Inflammatory macrophage (primary cell): ENCODE measurements around the gene MCM6.

Experiments
- DNase-seq, 2 donors: peaks; one replicate each; pipeline ENCODE4 v3.0.0-alpha.2; 2020 to 2022

Gene MCM6

DNA sequence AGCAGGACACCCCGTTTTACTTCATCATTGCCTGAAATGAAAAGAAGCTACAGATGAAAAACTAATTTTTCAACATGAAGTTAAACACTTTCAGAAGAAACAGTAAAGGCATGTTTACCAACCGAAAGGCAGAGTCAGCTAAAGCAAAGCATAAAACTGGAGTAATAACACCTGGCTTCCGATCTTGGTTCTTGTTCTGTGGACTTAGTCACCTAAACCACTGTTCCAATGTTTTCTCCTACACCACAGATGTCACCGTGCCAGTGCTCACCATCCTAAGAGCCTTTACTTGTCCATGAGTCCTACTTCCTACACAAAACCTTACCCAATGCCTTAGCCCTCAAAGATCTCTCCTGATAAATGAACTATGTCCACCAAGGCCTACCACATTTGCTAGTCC lies 13.5 kb downstream of the MCM6 start:
- no peak for DNase-seq

- DNase-seq, result no peak
Observed at GRCh38 chr2:135853401-135853800, 22.8 kb downstream of the MCM6 start.

- no peak for DNase-seq
Observed at GRCh38 chr2:135851858-135852257, 24.4 kb downstream of the MCM6 start.

DNA sequence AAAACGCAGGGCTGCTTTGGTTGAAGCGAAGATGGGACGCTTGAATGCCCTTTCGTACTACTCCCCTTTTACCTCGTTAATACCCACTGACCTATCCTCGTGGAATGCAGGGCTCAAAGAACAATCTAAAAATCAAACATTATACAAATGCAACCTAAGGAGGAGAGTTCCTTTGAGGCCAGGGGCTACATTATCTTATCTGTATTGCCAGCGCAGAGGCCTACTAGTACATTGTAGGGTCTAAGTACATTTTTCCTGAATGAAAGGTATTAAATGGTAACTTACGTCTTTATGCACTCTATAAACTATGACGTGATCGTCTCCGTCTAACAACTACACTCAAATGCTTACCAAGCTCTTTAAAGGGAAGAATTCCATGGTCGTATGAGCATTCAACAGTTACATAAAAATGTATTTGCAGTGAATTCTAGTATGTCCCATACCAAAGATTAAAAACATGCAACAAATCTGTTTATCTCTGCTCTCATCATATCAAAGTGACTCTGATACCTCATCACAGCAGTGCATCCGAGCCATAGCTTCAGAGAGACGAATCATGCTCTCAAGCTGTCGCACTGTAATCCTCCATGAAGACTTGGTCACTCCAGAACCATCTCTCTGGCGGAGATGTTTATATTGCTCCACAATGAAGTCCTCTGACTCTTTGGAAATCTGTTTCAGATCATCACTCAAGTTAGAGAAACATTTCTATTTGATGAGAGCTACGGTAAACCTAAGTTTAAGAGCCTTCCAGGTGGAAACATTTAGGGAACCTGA lies 25.2 kb downstream of the MCM6 start:
- DNase-seq, result no peak

DNA sequence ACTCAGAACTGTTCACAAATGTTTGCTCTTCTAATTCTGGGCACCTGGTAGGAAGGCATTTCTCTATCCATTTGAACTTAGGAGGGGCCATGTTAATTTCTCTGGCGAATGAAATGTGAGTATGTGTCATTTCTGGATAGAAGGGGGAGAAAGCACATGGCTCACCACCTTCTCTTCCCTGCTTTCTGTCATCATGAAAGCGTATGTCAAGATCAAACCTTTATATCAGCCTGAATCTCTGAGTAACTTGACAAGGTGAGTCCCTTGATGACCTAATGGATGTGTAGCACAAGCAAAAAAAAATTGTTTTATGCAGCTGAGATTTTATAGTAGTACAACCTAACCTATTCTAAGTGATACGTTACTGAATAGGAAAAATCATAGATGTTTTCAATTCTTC lies 27.2 kb downstream of the MCM6 start:
- no peak for DNase-seq

DNA sequence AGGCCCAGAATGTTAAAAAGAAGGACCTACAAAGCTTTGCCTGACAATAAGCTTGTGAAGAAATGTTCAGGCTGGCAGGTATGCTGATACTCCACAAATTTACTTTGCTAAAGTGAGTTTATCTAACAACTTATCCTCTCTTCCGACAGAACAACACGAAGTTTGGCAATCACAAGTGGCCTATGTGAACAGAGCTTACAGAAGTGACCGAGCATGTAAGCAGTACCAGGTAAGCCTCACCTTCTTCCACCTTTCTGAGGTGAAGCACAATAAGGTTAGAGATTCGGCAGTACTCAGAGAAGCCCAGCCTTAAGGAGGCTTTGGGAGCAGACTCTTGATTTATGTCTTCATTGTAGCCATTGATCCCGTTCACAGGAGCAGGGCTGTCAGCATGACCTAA lies 30.2 kb downstream of the MCM6 start:
- no peak for DNase-seq

GRCh38 chr2:135845257-135845656 lies 31.0 kb downstream of the MCM6 start:
- no peak for DNase-seq

DNA sequence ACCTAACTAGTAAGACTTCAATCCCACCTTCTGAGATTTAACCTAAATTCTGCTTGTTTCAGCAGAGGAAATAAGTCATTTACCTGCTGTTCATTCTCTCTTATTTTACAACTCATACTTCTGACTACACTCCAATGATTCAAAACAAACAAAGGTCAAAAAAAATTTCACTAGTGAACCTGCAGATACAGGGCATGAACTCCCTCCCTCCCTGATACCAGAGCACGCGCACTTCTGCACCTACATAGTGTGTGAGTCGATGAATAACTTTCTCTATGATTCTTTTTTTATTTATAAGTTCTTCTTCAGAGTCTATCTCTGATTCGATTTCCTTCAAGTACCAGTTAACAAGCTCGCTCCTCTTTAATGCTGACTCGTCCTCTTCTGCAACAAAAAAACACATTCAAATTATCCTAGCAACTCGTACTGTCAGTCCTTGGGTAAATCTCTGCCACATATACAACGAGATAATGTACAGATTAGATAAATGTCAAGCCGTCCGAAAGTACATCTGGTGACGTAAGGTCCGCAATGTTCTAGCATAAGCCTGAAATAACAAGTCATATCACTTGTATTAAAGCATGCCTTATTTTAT lies 31.8 kb downstream of the MCM6 start:
- DNase-seq, result no peak

DNA sequence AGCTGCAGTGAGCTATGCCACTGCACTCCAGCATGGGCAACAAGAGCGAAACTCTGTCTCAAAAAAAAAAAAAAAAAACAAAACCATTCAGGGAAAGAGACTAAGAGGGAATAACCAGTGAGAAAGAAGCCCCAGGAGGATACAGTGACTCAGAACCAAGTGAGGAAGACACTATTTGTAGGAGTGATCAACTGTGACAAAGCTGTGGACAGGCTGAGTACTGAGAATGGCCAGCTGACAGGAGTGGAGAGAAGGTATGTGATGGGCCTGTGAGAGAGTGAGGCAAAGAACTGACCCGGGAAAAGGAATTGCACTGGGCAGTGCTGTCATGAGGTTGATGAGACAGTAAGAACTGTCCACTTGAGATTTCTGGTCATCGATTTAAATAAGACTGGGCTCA lies 32.6 kb downstream of the MCM6 start:
- no peak for DNase-seq

GRCh38 chr2:135840601-135841000 lies 35.6 kb downstream of the MCM6 start:
- peak; percentile 15 to 47 for DNase-seq

- no peak for DNase-seq
Observed at GRCh38 chr2:135839713-135840112, 36.5 kb downstream of the MCM6 start.

DNA sequence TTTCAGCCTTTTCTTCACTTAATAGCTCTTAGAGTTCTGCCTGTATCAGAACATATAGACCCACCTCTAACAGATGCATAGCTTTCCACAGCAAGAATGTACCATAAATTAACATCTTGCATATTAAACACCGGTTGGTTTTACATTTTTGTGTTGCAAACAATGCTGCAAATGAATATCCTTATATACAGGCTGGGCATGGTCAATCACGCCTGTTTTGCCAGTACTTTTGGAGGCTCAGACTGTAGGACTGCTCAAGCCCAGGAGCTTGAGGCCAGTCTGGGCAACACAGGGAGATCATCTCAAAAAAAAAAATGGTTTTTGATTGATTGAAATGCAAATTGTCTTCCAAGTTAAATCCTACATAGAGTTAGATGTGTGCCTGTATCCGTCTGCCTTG lies 37.7 kb downstream of the MCM6 start:
- DNase-seq, result no peak

GRCh38 chr2:135836596-135837270 lies 39.5 kb downstream of the MCM6 start, which contains the start of gene LCT:
TSS of gene LCT (minus strand) at chr2:135837184. CDS start at chr2:135837169, 15 bp downstream.
- DNase-seq, result no peak

- no peak for DNase-seq
Observed at GRCh38 chr2:135832891-135833290, 43.4 kb downstream of the MCM6 start.

GRCh38 chr2:135831180-135831812 lies 44.9 kb downstream of the MCM6 start:
- no peak for DNase-seq

DNA sequence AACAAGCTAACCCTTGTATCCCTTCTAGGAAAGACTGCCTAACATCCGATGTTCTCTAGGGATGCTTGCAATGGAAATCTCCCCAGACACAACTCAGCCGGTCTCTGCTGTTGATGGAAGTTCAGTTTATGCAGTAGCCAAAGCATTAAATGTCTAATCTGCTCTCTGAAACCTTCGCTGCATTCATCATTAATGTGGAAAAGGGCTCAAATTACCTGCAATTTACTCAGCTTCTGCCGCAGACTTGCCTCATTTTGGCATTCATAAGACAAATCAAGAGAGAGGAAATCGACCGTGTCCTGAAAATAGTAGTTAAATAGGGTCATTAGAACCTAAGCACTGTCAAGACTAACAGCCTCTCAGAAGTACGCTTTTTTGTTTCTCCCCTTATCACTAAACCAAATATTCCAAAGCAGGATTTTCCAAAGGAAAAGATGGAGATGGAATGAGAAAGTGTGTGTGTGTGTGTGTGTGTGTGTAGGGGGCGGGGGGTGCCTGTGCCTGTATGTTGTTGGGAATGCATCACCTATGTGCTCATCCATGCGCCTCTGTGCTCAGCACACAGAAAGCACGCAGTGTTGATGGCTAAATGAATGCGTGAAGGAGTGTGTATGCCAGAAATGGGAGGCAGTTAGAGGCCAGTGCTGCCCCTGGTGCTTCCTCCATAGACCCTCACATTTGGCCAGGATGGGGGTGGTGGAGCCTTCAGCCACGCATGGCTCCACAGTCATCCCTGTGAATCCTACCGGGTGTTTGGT lies 46.7 kb downstream of the MCM6 start:
- no peak for DNase-seq

GRCh38 chr2:135826544-135826943 lies 49.7 kb downstream of the MCM6 start:
- DNase-seq, result no peak

DNA sequence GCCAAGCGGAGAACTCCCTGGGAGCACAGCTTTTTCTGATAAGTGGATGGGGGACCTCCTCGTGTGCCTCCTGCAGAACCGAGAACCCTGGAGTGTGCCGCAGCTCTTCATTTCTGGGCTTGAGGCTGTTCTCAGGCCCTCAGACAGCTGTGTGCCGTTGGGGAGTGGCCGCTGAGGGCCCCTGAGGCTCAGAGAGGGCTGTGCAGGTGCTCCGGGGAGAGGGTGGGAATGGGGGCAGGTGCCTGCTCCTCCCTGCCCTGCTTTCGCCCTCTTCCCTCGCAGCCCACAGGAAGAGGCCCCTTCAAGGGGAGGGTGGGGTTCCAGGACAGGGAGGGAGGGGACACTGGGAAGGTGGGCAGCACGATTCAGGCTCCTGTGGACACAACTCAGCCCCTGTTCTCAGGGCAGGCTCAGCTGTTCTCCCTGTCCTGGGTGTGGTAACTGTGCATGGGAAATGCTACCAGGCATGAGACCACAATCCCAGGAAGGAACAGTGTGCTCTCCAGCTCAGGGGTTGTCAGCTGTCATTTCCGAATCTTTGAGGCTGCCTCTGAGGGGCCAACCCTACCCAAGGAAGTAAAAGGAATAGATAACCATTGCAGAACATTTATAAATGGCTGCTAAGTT lies 50.6 kb downstream of the MCM6 start:
- no peak for DNase-seq

DNA sequence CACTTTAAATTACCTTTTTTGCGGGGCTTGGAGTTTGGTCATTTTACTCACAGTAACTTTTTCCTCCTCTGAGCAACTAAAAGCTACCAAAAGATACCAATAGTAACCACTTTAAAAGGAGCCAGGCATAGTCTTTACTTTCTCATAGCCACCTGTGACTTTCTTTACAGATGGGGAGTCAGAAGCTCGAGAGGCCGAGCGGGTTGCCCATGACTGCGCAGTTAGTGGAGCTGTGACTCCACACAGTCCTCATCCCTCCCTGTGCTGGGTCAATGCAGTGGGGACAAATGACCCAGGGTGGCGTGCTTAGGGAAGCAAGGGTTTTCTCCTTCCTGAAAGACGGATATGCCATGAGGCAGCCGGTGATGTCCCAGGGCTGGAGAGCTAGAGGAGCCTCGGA lies 51.1 kb downstream of the MCM6 start:
- DNase-seq, result no peak

GRCh38 chr2:135822855-135823254 lies 53.4 kb downstream of the MCM6 start:
- no peak for DNase-seq

GRCh38 chr2:135821190-135821589 lies 55.1 kb downstream of the MCM6 start:
- DNase-seq, result no peak

- peak; percentile 23 to 67 for DNase-seq
Observed at GRCh38 chr2:135820003-135820618, 56.1 kb downstream of the MCM6 start.
